ENCODE data around the gene TIMM44.

The TIMM44 gene

DNA sequence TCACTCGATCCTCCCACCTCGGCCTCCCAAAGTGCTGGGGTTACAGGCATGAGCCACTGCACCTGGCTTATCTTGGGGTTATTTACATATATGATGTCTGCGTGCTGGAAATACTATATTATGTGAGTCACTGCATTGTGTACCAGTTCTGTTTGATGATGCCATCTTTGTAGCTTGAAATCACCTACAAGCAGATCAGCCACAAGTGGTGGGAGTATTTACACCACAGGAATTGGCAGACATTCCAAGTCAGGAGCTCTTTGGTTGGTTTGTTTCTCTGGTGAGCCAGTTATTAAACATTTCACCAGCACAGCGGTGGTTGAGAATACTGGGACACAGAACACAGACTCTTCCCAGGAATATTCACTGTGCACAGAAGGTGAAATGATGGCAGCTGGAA, 4.5 kb upstream of the TIMM44 start:
- peak; percentile 39 for DNase-seq (ENCODE audit: low read depth)
- no peak for TF ChIP-seq CTCF (conservative IDR thresholded peaks at IDR 0.05; ENCODE audit: low read depth, low read length)
- H3K4me3 ChIP-seq (ENCODE audit: low read depth, low read length) = no peak overlapping the region

DNA sequence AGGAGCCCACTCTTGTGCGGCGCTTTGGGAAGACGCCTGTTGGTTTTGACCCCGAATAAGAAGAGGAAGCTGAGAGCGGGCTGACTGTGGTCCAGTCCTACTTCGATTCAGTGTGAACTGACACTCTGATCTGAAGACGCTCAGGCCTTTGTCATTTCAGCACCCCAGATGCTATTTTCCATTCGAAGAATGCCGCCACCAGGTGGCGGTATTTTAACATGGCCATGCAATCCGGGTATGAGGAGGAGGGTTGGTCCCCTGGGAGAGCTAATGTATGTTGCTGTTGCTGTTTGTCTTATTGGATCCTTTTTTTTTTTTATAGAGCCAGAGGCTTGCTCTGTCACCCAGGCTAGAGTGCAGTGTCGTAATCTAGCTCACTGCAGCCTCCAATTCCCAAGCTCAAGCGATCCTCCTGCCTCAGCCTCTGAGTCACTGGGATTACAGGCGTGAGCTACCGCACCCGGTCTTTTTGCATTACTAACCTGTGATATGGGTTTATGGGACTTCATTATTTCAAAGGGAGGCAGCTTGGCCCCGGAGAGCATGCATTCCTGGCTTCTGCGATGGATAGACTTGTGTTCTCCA, 803 bp upstream of the TIMM44 start:
- H3K4me3 ChIP-seq (ENCODE audit: low read depth, low read length) = peak overlapping the region; percentile 75
- DNase-seq (ENCODE audit: low read depth) = peak; percentile 96
- peak; percentile 86 for TF ChIP-seq CTCF (conservative IDR thresholded peaks at IDR 0.05; ENCODE audit: low read depth, low read length)

DNA sequence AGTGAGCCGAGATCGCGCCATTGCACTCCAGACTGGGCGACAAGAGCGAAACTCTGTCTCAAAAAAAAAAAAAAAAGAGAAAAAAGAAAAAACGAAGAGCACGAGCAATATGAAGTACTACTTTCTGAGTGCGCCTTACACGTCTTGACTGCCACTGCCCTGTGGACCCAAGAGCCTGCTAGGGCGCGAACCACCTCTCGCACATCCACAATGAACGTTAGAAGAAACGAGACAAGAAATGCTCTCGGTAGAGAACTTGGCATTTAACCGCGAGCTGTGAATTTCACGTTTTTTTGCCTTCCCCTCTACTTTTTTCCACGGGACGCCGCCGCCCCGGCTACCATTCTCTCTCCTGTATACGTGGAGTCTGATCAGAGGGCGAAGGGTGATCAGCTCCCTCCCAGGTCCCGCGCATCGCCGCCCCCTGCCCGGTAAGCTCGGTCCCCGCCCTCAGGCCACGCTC, 454 bp downstream of the TIMM44 start:
- no peak for TF ChIP-seq CTCF (conservative IDR thresholded peaks at IDR 0.05; ENCODE audit: low read depth, low read length)
- H3K4me3 ChIP-seq (ENCODE audit: low read depth, low read length) = peak overlapping the region; percentile 75
- DNase-seq (ENCODE audit: low read depth) = no peak

GRCh38 chr19:7941895-7942596, 1.4 kb downstream of the TIMM44 start:
- no peak overlapping the region for H3K4me3 ChIP-seq (ENCODE audit: low read depth, low read length)
- TF ChIP-seq CTCF (conservative IDR thresholded peaks at IDR 0.05; ENCODE audit: low read depth, low read length) = no peak
- DNase-seq (ENCODE audit: low read depth) = no peak

GRCh38 chr19:7940841-7941240, 2.6 kb downstream of the TIMM44 start:
- no peak for DNase-seq (ENCODE audit: low read depth)
- H3K4me3 ChIP-seq (ENCODE audit: low read depth, low read length) = no peak overlapping the region
- no peak for TF ChIP-seq CTCF (conservative IDR thresholded peaks at IDR 0.05; ENCODE audit: low read depth, low read length)

DNA sequence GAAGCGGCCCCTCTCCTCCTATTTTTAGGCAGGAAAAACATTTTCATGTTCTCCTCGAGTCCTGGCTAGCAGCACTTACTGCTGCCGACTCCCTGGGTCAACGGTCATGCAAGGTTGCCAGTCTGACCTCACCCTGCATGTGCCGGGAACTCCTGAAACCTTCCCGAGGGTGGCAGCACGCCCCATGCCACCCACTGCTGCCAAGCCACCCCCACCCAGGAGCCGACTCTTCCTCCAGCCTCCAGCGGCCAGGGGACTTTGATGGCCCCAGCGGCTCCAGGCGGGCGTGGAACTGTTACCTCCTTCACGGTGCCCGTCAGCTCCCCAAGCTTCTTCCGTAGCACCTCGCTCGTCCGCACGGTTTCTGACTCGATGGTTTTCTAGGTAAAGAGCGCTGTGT, 8.7 kb downstream of the TIMM44 start:
- DNase-seq (ENCODE audit: low read depth) = no peak
- no peak for TF ChIP-seq CTCF (conservative IDR thresholded peaks at IDR 0.05; ENCODE audit: low read depth, low read length)
- H3K4me3 ChIP-seq (ENCODE audit: low read depth, low read length) = no peak overlapping the region
